K562 (cell line): ENCODE data around the gene TEDDM1. TPM values are rescaled to one million over a fixed set of nuclear protein-coding genes. Genes with fewer than 3 reads are reported as not detected.

Source experiments
- BRCA1 ChIP-seq, 2 experiments: fragments of 450-650 bp in 1 of 2; sonication (generic) in 1 of 2; formaldehyde crosslinking in 1 of 2; IDR thresholded peaks; 2 replicates each; pipeline versions ENCODE4 v1.5.0 to v1.6.1; 2017 to 2020; ENCODE audit warnings: mild to moderate bottlenecking in 1 of 2, missing genetic modification reagents in 1 of 2
- LEF1 ChIP-seq: fragments of 450-650 bp; IDR thresholded peaks from 2 replicates; pipeline ENCODE4 v1.6.1; 2016; ENCODE audit warnings: mild to moderate bottlenecking
- NCOA1 ChIP-seq: fragments of 450-650 bp; IDR thresholded peaks from 2 replicates; pipeline ENCODE4 v1.6.1; 2016; ENCODE audit warnings: low read depth
- NR3C1 ChIP-seq: sonication (generic); formaldehyde crosslinking; IDR thresholded peaks from 2 replicates; pipeline ENCODE4 v1.8.1; 2022; ENCODE audit warnings: missing genetic modification reagents
- TRIM24 ChIP-seq, 2 experiments: fragments of 450-650 bp; IDR thresholded peaks; 2 replicates each; pipeline ENCODE4 v1.6.1; 2016
- XRCC5 ChIP-seq: fragments of 200-400 bp; formaldehyde crosslinking; IDR thresholded peaks from 2 replicates; pipeline ENCODE4 v1.6.1; 2017; ENCODE audit warnings: low read depth, mild to moderate bottlenecking, low read length
- ZFX ChIP-seq: sonication (generic); formaldehyde crosslinking; IDR thresholded peaks from 2 replicates; pipeline ENCODE4 v1.8.0; 2022; ENCODE audit warnings: mild to moderate bottlenecking, missing genetic modification reagents, moderate library complexity
- ZNF41 ChIP-seq: fragments of 250-450 bp; sonication (Bioruptor Pico); conservative IDR thresholded peaks from 2 replicates; pipeline ENCODE4 v1.4.0; 2020; ENCODE audit warnings: mild to moderate bottlenecking
- polyA plus RNA-seq, 8 experiments: library from polyadenylated mRNA; depleted of rRNA in 4 of 8; stranded (reverse) in 5 of 8; unstranded in 3 of 8; fragments of >200 nt; fragmentation: Nextera tagmentation in 2 of 8; fragmentation: Illumina TruSeq in 1 of 8; extraction: Ambion mirVana in 2 of 8; extraction: Trizol in 1 of 8; gene quantifications; 2 replicates each; pipeline versions ENCODE4 v1.2.1 to v1.2.3, GENCODE V29; 2011 to 2014; ENCODE audit warnings: inconsistent platforms in 1 of 8, missing spikeins in 1 of 8
- total RNA-seq, 7 experiments: library from RNA; depleted of rRNA in 6 of 7; stranded (reverse); fragments of >200 nt in 6 of 7; fragmentation: Illumina TruSeq in 2 of 7; extraction: Trizol in 2 of 7; gene quantifications; 2 replicates each; pipeline versions ENCODE4 v1.2.1 to v1.2.3, GENCODE V29; 2011 to 2021; ENCODE audit warnings: low replicate concordance in 1 of 7
- TF ChIP-seq, protein P1 (sequence below), 2 experiments: fragments of 450-650 bp; IDR thresholded peaks; 2 replicates each; pipeline ENCODE4 v1.6.1; 2018; ENCODE audit warnings: mild to moderate bottlenecking in 2 of 2, low read depth in 1 of 2; ENCODE audit not compliant: partially characterized antibody in 2 of 2
- TF ChIP-seq, protein P2 (sequence below): sonication (generic); formaldehyde crosslinking; IDR thresholded peaks from 2 replicates; pipeline ENCODE4 v1.8.0; 2022; ENCODE audit warnings: mild to moderate bottlenecking, missing genetic modification reagents, borderline replicate concordance

Gene TEDDM1
- total and polyA plus RNA-seq, 9 of the 15 experiments (the other 6 are each of a cell fraction or from before 2014, with no cell fraction given) = not detected

DNA sequence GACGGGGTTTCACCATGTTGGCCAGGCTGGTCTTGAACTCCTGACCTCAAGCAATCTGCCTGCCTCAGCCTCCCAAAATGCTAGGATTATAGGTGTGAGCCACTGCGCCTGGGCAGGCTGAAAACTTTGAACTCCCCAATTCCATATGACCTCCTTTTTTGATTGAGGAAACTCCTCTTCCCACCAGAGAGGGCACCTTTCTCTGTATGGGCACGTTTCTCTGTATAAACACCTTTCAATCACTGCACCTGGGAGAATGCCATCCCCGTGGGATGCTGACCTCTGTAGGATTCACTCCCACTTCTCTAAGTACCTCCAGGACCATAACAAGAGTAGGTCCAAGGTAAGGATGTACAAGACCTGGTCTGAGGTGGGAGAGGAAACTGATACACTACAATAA, 9.7 kb upstream of the TEDDM1 start (continued):
- TF ChIP-seq, protein P1, sequence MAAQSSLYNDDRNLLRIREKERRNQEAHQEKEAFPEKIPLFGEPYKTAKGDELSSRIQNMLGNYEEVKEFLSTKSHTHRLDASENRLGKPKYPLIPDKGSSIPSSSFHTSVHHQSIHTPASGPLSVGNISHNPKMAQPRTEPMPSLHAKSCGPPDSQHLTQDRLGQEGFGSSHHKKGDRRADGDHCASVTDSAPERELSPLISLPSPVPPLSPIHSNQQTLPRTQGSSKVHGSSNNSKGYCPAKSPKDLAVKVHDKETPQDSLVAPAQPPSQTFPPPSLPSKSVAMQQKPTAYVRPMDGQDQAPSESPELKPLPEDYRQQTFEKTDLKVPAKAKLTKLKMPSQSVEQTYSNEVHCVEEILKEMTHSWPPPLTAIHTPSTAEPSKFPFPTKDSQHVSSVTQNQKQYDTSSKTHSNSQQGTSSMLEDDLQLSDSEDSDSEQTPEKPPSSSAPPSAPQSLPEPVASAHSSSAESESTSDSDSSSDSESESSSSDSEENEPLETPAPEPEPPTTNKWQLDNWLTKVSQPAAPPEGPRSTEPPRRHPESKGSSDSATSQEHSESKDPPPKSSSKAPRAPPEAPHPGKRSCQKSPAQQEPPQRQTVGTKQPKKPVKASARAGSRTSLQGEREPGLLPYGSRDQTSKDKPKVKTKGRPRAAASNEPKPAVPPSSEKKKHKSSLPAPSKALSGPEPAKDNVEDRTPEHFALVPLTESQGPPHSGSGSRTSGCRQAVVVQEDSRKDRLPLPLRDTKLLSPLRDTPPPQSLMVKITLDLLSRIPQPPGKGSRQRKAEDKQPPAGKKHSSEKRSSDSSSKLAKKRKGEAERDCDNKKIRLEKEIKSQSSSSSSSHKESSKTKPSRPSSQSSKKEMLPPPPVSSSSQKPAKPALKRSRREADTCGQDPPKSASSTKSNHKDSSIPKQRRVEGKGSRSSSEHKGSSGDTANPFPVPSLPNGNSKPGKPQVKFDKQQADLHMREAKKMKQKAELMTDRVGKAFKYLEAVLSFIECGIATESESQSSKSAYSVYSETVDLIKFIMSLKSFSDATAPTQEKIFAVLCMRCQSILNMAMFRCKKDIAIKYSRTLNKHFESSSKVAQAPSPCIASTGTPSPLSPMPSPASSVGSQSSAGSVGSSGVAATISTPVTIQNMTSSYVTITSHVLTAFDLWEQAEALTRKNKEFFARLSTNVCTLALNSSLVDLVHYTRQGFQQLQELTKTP (IDR thresholded peaks at IDR 0.05; ENCODE audit: low read depth in 1 of 2, partially characterized antibody in 2 of 2) = no peak
- TF ChIP-seq NCOA1 (no peak), BRCA1 (IDR thresholded peaks at IDR 0.05) (no peak), BRCA1 (CRISPR knock-in tag; IDR thresholded peaks at IDR 0.05) (no peak), XRCC5 (no peak), ZNF41 (CRISPR knock-in tag) (no peak), TRIM24 (IDR thresholded peaks at IDR 0.05) (no peak), NR3C1 (CRISPR knock-in tag) (no peak), ZFX (CRISPR knock-in tag) (no peak), LEF1 (no peak)
- TF ChIP-seq, protein P2, sequence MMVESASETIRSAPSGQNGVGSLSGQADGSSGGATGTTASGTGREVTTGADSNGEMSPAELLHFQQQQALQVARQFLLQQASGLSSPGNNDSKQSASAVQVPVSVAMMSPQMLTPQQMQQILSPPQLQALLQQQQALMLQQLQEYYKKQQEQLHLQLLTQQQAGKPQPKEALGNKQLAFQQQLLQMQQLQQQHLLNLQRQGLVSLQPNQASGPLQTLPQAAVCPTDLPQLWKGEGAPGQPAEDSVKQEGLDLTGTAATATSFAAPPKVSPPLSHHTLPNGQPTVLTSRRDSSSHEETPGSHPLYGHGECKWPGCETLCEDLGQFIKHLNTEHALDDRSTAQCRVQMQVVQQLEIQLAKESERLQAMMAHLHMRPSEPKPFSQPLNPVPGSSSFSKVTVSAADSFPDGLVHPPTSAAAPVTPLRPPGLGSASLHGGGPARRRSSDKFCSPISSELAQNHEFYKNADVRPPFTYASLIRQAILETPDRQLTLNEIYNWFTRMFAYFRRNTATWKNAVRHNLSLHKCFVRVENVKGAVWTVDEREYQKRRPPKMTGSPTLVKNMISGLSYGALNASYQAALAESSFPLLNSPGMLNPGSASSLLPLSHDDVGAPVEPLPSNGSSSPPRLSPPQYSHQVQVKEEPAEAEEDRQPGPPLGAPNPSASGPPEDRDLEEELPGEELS (CRISPR knock-in tag) = no peak
